Purkinje cell (primary cell): ENCODE measurements around the gene RUVBL2. TPM values are rescaled to one million over a fixed set of nuclear protein-coding genes. Genes with fewer than 3 reads are reported as not detected.

ENCODE experiments used
- polyA plus RNA-seq: library from polyadenylated mRNA; unstranded; fragments of >200 nt; fragmentation: Nextera tagmentation; gene quantifications from 2 replicates; pipeline ENCODE4 v1.2.1, GENCODE V29; 2014

Gene RUVBL2
- polyA plus RNA-seq, result 40.7 and 53.3 TPM in 2 replicates

GRCh38 chr19:48993175-48994034 is at the start of gene RUVBL2, which contains the start of gene GYS1:
TSS of gene RUVBL2 (plus strand) at chr19:48993887. CDS start at chr19:48993912, 25 bp downstream.
TSS of gene GYS1 (minus strand) at chr19:48993309. CDS start at chr19:48993112, 197 bp downstream.

GRCh38 chr19:48954595-48955307 is 38.9 kb upstream of the RUVBL2 start, which contains the start of gene BAX:
TSS of gene BAX (plus strand) at chr19:48954875. CDS start at chr19:48954929, 54 bp downstream.

GRCh38 chr19:48965040-48965805 is 28.5 kb upstream of the RUVBL2 start, which contains the start of gene FTL:
TSS of gene FTL (plus strand) at chr19:48965309. CDS start at chr19:48965508, 199 bp downstream.

GRCh38 chr19:49017041-49017665 is 23.5 kb downstream of the RUVBL2 start, which contains the start of gene LHB:
TSS of gene LHB (minus strand) at chr19:49017091. CDS start at chr19:49017081, 10 bp downstream.

DNA sequence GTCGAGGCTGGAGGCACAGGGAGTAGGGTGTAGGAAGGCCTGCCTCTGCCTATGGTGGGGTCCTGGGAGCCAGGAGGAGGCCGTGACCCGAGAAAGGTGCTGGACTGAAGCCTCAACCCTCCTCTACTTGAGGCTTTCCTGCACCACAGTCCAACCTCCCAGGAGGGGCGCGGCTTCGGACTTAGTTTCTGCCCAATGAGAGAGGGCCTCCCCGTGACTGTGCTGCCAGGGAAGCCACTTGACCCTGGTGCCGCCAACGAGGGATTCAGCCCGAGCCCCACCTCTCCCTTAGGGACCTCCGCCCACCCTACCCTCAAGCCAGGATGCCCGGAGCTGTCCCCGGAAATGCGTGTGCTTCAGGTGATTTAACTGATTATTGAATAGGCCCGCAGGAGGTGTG is 30.5 kb downstream of the RUVBL2 start, which contains the start of gene CGB3:
Gene CGB3, minus strand, starts transcription at position 101 of the 400 bp plus-strand sequence. CDS start 362 bp downstream, outside the sequence.

DNA sequence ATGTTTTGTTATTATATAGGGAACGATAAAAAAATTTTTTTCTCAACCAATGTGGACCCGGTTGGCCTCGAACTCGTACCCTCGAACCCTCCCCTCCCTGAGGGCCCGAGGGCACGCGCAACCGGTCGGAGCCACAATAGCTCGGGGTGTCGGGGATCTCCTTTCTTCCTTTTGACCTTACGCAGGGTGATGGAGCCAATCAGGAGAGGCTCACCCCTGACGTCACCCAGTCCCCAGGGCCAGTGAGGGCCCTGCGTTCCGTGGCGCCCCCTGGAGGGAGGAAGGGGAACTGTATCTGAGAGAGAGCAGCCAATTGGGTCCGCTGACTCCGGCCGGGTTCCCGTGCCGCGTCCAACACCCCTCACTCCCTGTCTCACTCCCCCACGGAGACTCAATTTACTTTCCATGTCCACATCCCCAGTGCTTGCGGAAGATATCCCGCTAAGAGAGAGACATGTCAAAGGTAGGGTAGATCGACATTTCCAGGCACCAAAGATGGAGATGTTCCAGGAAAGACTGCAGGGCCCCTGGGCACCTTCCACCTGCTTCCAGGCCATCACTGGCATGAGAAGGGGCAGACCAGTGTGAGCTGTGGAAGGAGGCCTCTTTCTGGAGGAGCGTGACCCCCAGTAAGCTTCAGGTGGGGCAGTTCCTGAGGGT is 38.1 kb downstream of the RUVBL2 start, which contains the start of gene CGB2:
Gene CGB2, plus strand, starts transcription at position 249 of the 660 bp plus-strand sequence. Its CDS starts 206 bp downstream, at position 455.

DNA sequence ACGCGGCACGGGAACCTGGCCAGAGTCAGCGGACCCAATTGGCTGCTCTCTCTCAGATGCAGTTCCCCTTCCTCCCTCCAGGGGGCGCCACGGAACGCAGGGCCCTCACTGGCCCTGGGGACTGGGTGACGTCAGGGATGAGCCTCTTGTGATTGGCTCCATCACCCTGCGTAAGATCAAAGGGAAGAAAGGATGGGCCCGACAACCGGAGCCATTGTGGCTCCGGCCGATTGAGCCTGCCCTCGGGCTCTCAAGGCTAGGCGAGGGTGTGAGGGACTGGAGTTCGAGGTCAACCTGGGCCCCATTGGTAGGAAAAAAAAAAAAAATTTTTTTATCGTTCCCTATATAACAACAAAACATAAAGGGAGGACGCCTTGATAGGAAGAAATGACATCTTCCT is 43.1 kb downstream of the RUVBL2 start, which contains the start of gene CGB1:
Gene CGB1, minus strand, starts transcription at position 81 of the 400 bp plus-strand sequence. CDS start 184 bp downstream, outside the sequence.

GRCh38 chr19:49043548-49043947 is 49.9 kb downstream of the RUVBL2 start, which contains the start of gene CGB5:
TSS of gene CGB5 (plus strand) at chr19:49043848. CDS start at chr19:49044210, 362 bp downstream.

DNA sequence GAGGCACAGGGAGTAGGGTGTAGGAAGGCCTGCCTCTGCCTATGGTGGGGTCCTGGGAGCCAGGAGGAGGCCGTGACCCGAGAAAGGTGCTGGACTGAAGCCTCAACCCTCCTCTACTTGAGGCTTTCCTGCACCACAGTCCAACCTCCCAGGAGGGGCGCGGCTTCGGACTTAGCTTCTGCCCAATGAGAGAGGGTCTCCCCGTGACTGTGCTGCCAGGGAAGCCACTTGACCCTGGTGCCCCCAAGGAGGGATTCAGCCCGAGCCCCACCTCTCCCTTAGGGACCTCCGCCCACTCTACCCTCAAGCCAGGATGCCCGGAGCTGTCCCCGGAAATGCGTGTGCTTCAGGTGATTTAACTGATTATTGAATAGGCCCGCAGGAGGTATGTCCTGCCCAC is 55.3 kb downstream of the RUVBL2 start, which contains the start of gene CGB8:
Gene CGB8, minus strand, starts transcription at position 101 of the 400 bp plus-strand sequence. CDS start 372 bp downstream, outside the sequence.

DNA sequence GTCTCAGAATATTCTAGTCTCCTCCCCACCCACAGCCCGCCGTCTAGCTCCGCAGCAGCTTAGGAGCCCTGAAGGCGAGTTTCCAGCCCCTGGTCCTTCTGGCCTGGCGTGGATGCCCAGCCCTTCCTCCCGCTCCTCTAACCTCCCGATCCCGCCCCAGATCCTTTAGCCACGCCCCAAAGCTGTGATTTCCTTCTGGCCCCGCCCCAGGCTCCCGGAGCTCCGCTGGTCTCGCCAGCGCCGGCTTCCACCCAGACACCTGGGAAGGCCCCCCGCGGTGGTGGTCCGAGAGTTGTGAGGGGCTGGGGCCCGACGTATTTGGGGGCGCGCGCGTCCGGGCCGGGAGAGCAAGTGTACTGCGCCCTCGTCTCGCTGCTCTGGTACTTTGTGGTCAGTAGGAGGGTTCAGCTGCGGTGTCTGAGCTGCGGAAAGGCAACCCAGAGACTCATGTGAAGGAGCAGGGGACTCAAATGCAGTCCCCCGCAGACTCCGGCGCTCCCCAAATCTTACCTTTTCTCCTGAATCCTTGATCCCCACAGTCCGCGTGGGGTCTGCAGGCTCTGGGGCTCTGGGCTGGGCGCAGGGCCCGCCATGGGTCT is 64.0 kb downstream of the RUVBL2 start, which contains the start of gene CGB7:
Gene CGB7, minus strand, starts transcription at position 114 of the 599 bp plus-strand sequence. CDS start 2,374 bp downstream, outside the sequence.

GRCh38 chr19:49064768-49065611 is 71.3 kb downstream of the RUVBL2 start, which contains the start of gene NTF4:
TSS of gene NTF4 (minus strand) at chr19:49064818. CDS start at chr19:49061997, 2,821 bp downstream.

Other genes starting within 250 kb of the RUVBL2 start
- gene IZUMO1, start 247.0 kb upstream of the RUVBL2 start, polyA plus RNA-seq, result 1.9 TPM in 1 of 2 replicates, not detected in the other
- 0.06 TPM in 1 of 2 replicates, not detected in the other for gene FUT1, start 241.2 kb upstream of the RUVBL2 start, polyA plus RNA-seq
- not detected in 2 replicates for gene FGF21, start 238.4 kb upstream of the RUVBL2 start, polyA plus RNA-seq
- gene BCAT2, start 182.9 kb upstream of the RUVBL2 start, polyA plus RNA-seq, result 5.8 and 6.6 TPM in 2 replicates
- gene HSD17B14, start 157.4 kb upstream of the RUVBL2 start, polyA plus RNA-seq, result 12.4 and 12.5 TPM in 2 replicates
- gene PLEKHA4, start 125.3 kb upstream of the RUVBL2 start, polyA plus RNA-seq, result not detected in 2 replicates
- 1.7 TPM in 1 of 2 replicates, not detected in the other for gene PPP1R15A, start 121.5 kb upstream of the RUVBL2 start, polyA plus RNA-seq
- not detected in 2 replicates for gene TULP2, start 95.1 kb upstream of the RUVBL2 start, polyA plus RNA-seq
- gene NUCB1, start 93.6 kb upstream of the RUVBL2 start, polyA plus RNA-seq, result 28.0 and 39.6 TPM in 2 replicates
- gene DHDH, start 60.2 kb upstream of the RUVBL2 start, polyA plus RNA-seq, result not detected in 2 replicates
- gene BAX, start 39.0 kb upstream of the RUVBL2 start, polyA plus RNA-seq, result 1.0 TPM in 1 of 2 replicates, not detected in the other
- gene FTL, start 28.6 kb upstream of the RUVBL2 start, polyA plus RNA-seq, result 471 and 609 TPM in 2 replicates
- 1.3 and 1.4 TPM in 2 replicates for gene GYS1, start 578 bp upstream of the RUVBL2 start, polyA plus RNA-seq
- gene LHB, start 23.2 kb downstream of the RUVBL2 start, polyA plus RNA-seq, result not detected in 2 replicates
- gene CGB3, start 30.4 kb downstream of the RUVBL2 start, polyA plus RNA-seq, result not detected in 2 replicates
- gene CGB2, start 38.0 kb downstream of the RUVBL2 start, polyA plus RNA-seq, result not detected in 2 replicates
- not detected in 2 replicates for gene CGB1, start 43.0 kb downstream of the RUVBL2 start, polyA plus RNA-seq
- not detected in 2 replicates for gene CGB5, start 50.0 kb downstream of the RUVBL2 start, polyA plus RNA-seq
- not detected in 2 replicates for gene CGB8, start 55.2 kb downstream of the RUVBL2 start, polyA plus RNA-seq
- not detected in 2 replicates for gene CGB7, start 63.9 kb downstream of the RUVBL2 start, polyA plus RNA-seq
- gene NTF4, start 70.9 kb downstream of the RUVBL2 start, polyA plus RNA-seq, result not detected in 2 replicates
- gene KCNA7, start 78.8 kb downstream of the RUVBL2 start, polyA plus RNA-seq, result not detected in 2 replicates
- 6.3 and 7.5 TPM in 2 replicates for gene SNRNP70, start 91.6 kb downstream of the RUVBL2 start, polyA plus RNA-seq
- 34.2 and 35.7 TPM in 2 replicates for gene LIN7B, start 120.5 kb downstream of the RUVBL2 start, polyA plus RNA-seq
- gene C19orf73, start 125.3 kb downstream of the RUVBL2 start, polyA plus RNA-seq, result 4.2 TPM in 1 of 2 replicates, not detected in the other
- gene PPFIA3, start 125.7 kb downstream of the RUVBL2 start, polyA plus RNA-seq, result 1.2 and 9.4 TPM in 2 replicates
- not detected in 2 replicates for gene HRC, start 161.5 kb downstream of the RUVBL2 start, polyA plus RNA-seq
- 0.55 and 2.0 TPM in 2 replicates for gene TRPM4, start 163.9 kb downstream of the RUVBL2 start, polyA plus RNA-seq